Heart left ventricle (tissue), 13 donors: ENCODE data around the gene FUT8.

ENCODE experiments used
- CTCF ChIP-seq, 12 donors: fragments of 200-600 bp; sonication (generic) in 4 of 12; IDR thresholded peaks; one replicate each; pipeline versions ENCODE4 v1.5.0 to v1.8.0; 2018 to 2022; ENCODE audit warnings: antibody characterized with exemption in 12 of 12, mild to moderate bottlenecking in 5 of 12
- POLR2A ChIP-seq, 2 donors: fragments of 450-650 bp; IDR thresholded peaks; one replicate each; pipeline ENCODE4 v1.6.1; 2017; ENCODE audit warnings: antibody characterized with exemption in 2 of 2, mild to moderate bottlenecking in 2 of 2, moderate library complexity in 2 of 2
- donor health status: ischemic (EF 13 %, LVEDD 7.1; RV severe dilation, severe dysfunction).
- donor health status: DM: no; HTN: yes; CAD: no.
- donor health status: DM: no; HTN: no; CAD: no.
- donor health status: ischemic (EF 25% LVEDD 6.9; RV normal size, moderate dysfunction).
- donor health status: ischemic (EF 25% LVEDD 5.7; RV mildly dilated, moderate dysfunction).
- donor health status: ischemic (EF 35%, LVEDD 5.7; RV mildly dilated, moderate dysfunction).
- donor health status: nonischemic (EF 11% LVEDD 7.7; RV severe dilation, severe dysfunction).
- donor health status: DM: yes; HTN: yes; CAD: no.
- donor health status: PGD.
- donor health status: ischemic (EF 29% LVEDD 5.4; RV normal size, mild dysfunction).
- donor health status: nonischemic (EF 23%, LVEDD 6.1; RV moderate dilation, normal function).

GRCh38 chr14:65580973-65581372 lies 168.4 kb downstream of the FUT8 start:
- TF ChIP-seq CTCF (IDR thresholded peaks at IDR 0.05) (no peak), POLR2A (IDR thresholded peaks at IDR 0.05) (no peak)
